SU-DHL-6 (cell line): Measurements from ENCODE around the gene NSDHL.

Source experiments
- CTCF ChIP-seq: fragments of 200-600 bp; sonication (generic); IDR thresholded peaks from one replicate; pipeline ENCODE4 v1.5.1; 2017; ENCODE audit warnings: antibody characterized with exemption, mild to moderate bottlenecking, low read length, moderate library complexity; ENCODE audit not compliant: insufficient read depth, poor library complexity, severe bottlenecking
- EZH2phosphoT487 ChIP-seq: fragments of 200-600 bp; sonication (generic), shearing (Covaris generic); conservative IDR thresholded peaks from 2 replicates; pipeline ENCODE4 v1.6.1; 2018; ENCODE audit warnings: mild to moderate bottlenecking, antibody characterized with exemption, low read length, moderate library complexity, mixed read lengths

DNA sequence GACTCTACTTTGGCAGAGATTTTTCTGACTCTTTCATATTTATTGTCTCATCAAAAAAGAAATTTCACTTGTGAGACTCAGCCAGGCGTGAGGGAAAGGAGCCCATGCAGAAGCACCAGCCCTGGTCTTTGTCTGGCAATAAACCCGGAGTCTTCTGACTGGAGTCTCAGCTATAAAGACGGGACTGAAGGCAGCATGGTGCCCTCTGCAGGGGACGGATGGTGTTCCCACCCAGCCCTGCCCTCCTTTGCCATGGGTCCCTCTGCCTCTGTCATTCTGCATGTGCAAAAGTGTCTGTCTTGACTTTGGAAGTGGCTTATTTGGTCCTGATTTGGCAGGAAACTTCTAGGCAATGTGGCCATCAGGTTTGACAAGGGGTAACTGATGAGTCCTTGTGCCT is 81.2 kb downstream of the NSDHL start:
- no peak for TF ChIP-seq CTCF
- TF ChIP-seq EZH2phosphoT487: no peak
